Uterus (tissue), 4 donors: Measurements from ENCODE around the gene CREB5. TPM values are rescaled to one million over a fixed set of nuclear protein-coding genes. Genes with fewer than 3 reads are reported as not detected.

ENCODE experiments used
- DNase-seq, 2 donors: peaks; one replicate each; pipeline ENCODE4 v3.0.0-alpha.2; 2019 to 2020
- H3K27ac ChIP-seq, 2 donors: fragments of 200-600 bp; sonication (generic); 1 replicate in 1 of 2; 2 replicates in 1 of 2; pipeline ENCODE4 v1.5.1; 2016 to 2018
- H3K27me3 ChIP-seq, 2 donors: fragments of 200-600 bp; sonication (generic); one replicate each; pipeline ENCODE4 v1.5.1; 2018 to 2019; ENCODE audit warnings: control low read depth in 1 of 2
- H3K36me3 ChIP-seq, 2 donors: fragments of 200-600 bp; sonication (generic); one replicate each; pipeline ENCODE4 v1.5.1; 2019; ENCODE audit warnings: control low read depth in 1 of 2
- H3K4me1 ChIP-seq, 2 donors: fragments of 200-600 bp; sonication (generic); one replicate each; pipeline ENCODE4 v1.5.1; 2018 to 2019; ENCODE audit warnings: control low read depth in 1 of 2
- H3K4me3 ChIP-seq, 2 donors: fragments of 200-600 bp; sonication (generic); 1 replicate in 1 of 2; 2 replicates in 1 of 2; pipeline ENCODE4 v1.5.1; 2018 to 2019; ENCODE audit warnings: mild to moderate bottlenecking in 1 of 2
- H3K9me3 ChIP-seq, 2 donors: fragments of 200-600 bp; sonication (generic); one replicate each; pipeline ENCODE4 v1.5.1; 2019; ENCODE audit warnings: control low read depth in 1 of 2
- POLR2A ChIP-seq, 2 donors: fragments of 450-650 bp; IDR thresholded peaks; one replicate each; pipeline ENCODE4 v1.6.1; 2016; ENCODE audit warnings: antibody characterized with exemption in 2 of 2, mild to moderate bottlenecking in 1 of 2, moderate library complexity in 1 of 2
- intact Hi-C: fragments of 100-400 bp; cut with DNase I; formaldehyde crosslinking; loops from one replicate; pipeline ENCODE4 v1.15.1; 2023; ENCODE audit warnings: low total_unique reads
- total RNA-seq, 4 donors: library from RNA; depleted of rRNA in 3 of 4; stranded (reverse); fragments of >200 nt in 3 of 4; gene quantifications; one replicate each; pipeline versions ENCODE4 v1.1.0 to v1.2.4, GENCODE V29; 2014 to 2023
- TF ChIP-seq, protein P1 (sequence below), 4 experiments: fragments of 200-600 bp in 2 of 4; fragments of 450-650 bp in 2 of 4; sonication (generic) in 2 of 4; IDR thresholded peaks; one replicate each; pipeline ENCODE4 v1.5.1; 2016 to 2019; ENCODE audit warnings: antibody characterized with exemption in 4 of 4, mild to moderate bottlenecking in 2 of 4, moderate library complexity in 1 of 4
- donor health status: DM: yes; HTN: yes; CAD: no.

The CREB5 gene, protein sequence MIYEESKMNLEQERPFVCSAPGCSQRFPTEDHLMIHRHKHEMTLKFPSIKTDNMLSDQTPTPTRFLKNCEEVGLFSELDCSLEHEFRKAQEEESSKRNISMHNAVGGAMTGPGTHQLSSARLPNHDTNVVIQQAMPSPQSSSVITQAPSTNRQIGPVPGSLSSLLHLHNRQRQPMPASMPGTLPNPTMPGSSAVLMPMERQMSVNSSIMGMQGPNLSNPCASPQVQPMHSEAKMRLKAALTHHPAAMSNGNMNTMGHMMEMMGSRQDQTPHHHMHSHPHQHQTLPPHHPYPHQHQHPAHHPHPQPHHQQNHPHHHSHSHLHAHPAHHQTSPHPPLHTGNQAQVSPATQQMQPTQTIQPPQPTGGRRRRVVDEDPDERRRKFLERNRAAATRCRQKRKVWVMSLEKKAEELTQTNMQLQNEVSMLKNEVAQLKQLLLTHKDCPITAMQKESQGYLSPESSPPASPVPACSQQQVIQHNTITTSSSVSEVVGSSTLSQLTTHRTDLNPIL
- total RNA-seq: 10 to 100 TPM in 3 of 4 donors, 1 to 10 TPM in 1; 7.1 to 40.2 (median 23.9) TPM

DNA sequence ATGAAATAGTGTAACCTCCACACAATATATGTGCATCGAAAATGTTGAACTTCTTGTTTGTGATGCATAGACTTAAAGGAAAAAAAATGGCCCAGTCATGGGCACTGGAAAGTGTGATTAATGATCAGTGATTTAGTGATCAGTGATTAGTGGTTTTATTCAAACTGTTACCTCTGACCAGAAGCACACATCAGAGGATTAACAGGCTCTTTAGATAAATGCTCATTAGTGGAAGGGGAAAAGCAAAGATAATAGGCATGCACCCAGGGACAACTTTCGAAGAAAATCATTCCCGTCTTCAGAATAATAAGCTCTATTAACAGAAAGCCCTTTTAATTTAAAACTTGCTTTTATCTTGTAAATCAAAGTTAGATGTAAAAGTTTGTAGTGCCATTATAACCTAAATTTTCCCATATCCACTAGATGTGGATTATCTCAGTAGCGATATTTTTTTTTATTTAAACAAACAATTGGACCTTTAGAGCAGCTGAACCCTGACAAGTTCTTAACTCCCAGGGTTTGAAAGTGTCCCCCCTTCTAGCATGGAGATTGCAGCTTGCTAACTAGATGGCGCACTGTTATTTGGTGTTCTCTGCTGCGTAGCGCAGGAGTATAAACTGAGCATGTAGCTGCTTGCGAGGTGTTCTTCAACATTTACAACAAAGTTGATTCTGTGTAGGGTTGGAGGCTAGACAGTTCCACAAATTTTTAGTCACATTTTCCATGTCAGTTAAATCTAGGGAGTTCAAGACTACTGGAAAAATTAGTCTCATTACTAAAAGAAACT is at the start of gene CREB5:
Gene CREB5 (plus strand): TSS at position 643 of the 787 bp plus-strand sequence. CDS start 397 bp downstream, outside the sequence.
- no peaks in the 10 kb centered on the region for H3K4me1 ChIP-seq
- no peaks in the 10 kb centered on the region for H3K27me3 ChIP-seq
- H3K9me3 ChIP-seq: no peaks in the 10 kb centered on the region
- H3K27ac ChIP-seq: peak within 1 kb of the TSS in 1 of 2 donors; percentile 98
- H3K36me3 ChIP-seq: no peaks in the 10 kb centered on the region
- TF ChIP-seq, protein P1, sequence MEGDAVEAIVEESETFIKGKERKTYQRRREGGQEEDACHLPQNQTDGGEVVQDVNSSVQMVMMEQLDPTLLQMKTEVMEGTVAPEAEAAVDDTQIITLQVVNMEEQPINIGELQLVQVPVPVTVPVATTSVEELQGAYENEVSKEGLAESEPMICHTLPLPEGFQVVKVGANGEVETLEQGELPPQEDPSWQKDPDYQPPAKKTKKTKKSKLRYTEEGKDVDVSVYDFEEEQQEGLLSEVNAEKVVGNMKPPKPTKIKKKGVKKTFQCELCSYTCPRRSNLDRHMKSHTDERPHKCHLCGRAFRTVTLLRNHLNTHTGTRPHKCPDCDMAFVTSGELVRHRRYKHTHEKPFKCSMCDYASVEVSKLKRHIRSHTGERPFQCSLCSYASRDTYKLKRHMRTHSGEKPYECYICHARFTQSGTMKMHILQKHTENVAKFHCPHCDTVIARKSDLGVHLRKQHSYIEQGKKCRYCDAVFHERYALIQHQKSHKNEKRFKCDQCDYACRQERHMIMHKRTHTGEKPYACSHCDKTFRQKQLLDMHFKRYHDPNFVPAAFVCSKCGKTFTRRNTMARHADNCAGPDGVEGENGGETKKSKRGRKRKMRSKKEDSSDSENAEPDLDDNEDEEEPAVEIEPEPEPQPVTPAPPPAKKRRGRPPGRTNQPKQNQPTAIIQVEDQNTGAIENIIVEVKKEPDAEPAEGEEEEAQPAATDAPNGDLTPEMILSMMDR (IDR thresholded peaks at IDR 0.05): no peak
- no peak for TF ChIP-seq POLR2A (IDR thresholded peaks at IDR 0.05)
- DNase-seq: no peak
- intact Hi-C loops: no loop called here
- peak within 1 kb of the TSS in 1 of 2 donors; percentile 57 for H3K4me3 ChIP-seq

DNA sequence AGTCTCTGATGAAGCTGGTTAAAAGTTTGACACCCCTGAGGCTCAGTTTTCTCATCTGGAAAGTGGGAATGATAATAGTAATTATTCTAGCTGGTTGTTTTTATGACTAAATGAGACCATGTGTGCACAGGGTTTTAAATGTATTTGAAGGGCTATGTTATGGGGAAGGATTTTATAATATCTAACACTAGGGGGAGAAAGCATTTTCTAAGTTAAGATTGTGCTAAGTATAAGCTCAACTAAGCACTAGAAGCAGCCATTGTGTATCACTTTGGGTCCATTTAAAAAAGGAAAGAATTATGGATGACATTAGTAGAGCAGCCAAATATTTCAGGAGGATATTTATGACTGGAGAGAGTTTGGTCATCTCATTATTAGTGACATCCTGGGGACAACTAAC is 49.5 kb upstream of the CREB5 start:
- Histone ChIP-seq H3K4me1 (no peaks in the 10 kb centered on the region), H3K36me3 (no peaks in the 10 kb centered on the region), H3K9me3 (no peaks in the 10 kb centered on the region), H3K4me3 (no peak overlapping the region), H3K27ac (no peak overlapping the region), H3K27me3 (no peaks in the 10 kb centered on the region)
- no peak for DNase-seq
- TF ChIP-seq, protein P1 (IDR thresholded peaks at IDR 0.05): no peak
- no peak for TF ChIP-seq POLR2A (IDR thresholded peaks at IDR 0.05)
- intact Hi-C loops: no loop called here

DNA sequence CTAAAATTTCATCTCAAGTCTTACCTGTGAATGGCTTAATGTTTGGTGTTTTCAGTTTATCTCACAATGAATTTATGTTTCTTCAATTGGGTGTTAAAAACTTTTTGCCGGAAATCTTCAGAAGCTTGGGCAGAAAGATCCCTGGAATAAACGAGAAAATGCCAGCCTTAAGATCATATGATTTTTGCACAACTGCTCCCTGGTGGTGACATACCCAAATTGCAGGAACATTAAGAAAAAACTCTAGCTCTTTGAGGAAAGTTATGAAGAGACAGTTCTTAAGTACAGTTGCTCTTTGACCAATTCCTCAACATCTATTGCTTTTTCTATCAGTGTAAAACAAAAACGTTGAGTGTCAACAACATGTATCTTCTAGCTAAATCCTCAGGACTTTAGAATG is 48.2 kb upstream of the CREB5 start:
- Histone ChIP-seq H3K4me3 (no peak overlapping the region), H3K27ac (no peak overlapping the region), H3K36me3 (no peaks in the 10 kb centered on the region), H3K9me3 (no peaks in the 10 kb centered on the region), H3K4me1 (no peaks in the 10 kb centered on the region), H3K27me3 (no peaks in the 10 kb centered on the region)
- intact Hi-C loops: no loop called here
- no peak for DNase-seq
- TF ChIP-seq, protein P1 (IDR thresholded peaks at IDR 0.05): no peak
- TF ChIP-seq POLR2A (IDR thresholded peaks at IDR 0.05): no peak

DNA sequence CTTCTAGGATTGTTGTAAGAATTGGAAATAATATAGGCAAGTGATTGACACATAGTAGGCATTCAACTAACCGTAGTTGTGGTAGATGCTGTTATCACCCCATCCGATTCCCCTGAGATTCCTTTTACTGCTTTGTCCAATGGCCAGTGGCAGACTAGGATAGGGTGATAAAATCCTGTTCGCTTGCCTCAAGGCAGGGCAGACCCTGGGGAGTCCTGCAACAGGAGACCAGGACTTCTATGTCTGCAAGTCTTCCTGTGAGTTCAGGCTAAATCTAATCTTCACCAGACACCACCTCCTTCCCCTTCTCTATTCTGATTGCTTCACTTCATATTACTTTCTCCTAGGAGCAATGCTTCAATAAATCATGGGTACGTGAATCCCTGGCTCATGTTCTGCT is 42.8 kb upstream of the CREB5 start:
- Histone ChIP-seq H3K4me3 (no peak overlapping the region), H3K36me3 (no peaks in the 10 kb centered on the region), H3K9me3 (no peaks in the 10 kb centered on the region), H3K27ac (no peak overlapping the region), H3K4me1 (no peaks in the 10 kb centered on the region), H3K27me3 (no peaks in the 10 kb centered on the region)
- intact Hi-C loops: no loop called here
- no peak for TF ChIP-seq POLR2A (IDR thresholded peaks at IDR 0.05)
- TF ChIP-seq, protein P1 (IDR thresholded peaks at IDR 0.05): no peak
- DNase-seq: no peak

DNA sequence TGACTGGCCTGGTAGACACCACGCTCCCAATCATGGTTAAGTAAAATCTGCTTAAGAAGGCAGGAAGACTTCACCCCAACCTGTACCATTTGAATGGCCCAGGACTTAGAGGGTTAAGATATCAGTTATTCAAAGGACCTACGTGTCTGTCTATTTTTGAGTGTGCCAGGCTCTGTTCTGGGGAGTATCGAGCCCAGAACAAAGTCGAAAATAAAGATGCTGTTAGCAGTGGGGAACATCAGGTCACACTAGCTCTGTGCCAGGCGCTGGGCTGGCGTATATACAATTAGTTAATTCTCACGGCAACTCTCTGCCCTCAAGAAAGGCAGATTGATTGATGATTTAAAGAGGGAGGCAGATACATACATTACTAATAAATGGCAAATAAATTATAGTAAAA is 40.5 kb upstream of the CREB5 start:
- Histone ChIP-seq H3K4me3 (no peak overlapping the region), H3K27ac (no peak overlapping the region), H3K9me3 (no peaks in the 10 kb centered on the region), H3K27me3 (no peaks in the 10 kb centered on the region), H3K36me3 (no peaks in the 10 kb centered on the region), H3K4me1 (no peaks in the 10 kb centered on the region)
- no peak for TF ChIP-seq POLR2A (IDR thresholded peaks at IDR 0.05)
- TF ChIP-seq, protein P1 (IDR thresholded peaks at IDR 0.05): no peak
- DNase-seq: no peak
- intact Hi-C loops: no loop called here
